ENCODE measurements around the gene FOXP1.
A peak's percentile ranks its signal among the peaks of the same experiment; 100 is the strongest.

FOXP1 gene

DNA sequence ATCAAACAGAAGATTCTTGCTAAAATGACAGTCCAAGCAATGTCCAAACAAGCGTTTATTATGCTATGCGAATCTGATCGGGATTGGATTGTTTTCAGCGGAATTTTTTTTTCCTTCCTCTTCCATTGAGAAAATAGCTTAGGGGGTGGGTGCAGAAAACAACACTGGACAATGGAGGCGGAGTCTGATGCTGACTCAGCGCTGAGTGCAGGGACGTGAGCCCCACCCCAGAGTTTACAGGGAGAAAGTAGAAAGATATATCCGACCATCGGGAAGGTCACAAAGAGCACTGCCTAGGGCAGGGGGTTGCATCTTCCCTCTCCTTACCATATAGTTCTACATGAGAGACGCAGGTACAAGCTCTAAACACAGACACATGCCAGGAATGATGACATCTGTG, 117.0 kb downstream of the FOXP1 start:
- no peaks in the 10 kb centered on the region for H3K27me3 ChIP-seq (ENCODE audit: insufficient read depth, poor library complexity, severe bottlenecking)
- DNase-seq (ENCODE audit: low spot score): peak; percentile 74
- peaks cover 35% of the 10 kb centered on the region for H3K4me1 ChIP-seq (ENCODE audit: insufficient read depth, poor library complexity, severe bottlenecking)
- ATAC-seq (ENCODE audit: low read depth): peak; percentile 89
- TF ChIP-seq, protein P1, sequence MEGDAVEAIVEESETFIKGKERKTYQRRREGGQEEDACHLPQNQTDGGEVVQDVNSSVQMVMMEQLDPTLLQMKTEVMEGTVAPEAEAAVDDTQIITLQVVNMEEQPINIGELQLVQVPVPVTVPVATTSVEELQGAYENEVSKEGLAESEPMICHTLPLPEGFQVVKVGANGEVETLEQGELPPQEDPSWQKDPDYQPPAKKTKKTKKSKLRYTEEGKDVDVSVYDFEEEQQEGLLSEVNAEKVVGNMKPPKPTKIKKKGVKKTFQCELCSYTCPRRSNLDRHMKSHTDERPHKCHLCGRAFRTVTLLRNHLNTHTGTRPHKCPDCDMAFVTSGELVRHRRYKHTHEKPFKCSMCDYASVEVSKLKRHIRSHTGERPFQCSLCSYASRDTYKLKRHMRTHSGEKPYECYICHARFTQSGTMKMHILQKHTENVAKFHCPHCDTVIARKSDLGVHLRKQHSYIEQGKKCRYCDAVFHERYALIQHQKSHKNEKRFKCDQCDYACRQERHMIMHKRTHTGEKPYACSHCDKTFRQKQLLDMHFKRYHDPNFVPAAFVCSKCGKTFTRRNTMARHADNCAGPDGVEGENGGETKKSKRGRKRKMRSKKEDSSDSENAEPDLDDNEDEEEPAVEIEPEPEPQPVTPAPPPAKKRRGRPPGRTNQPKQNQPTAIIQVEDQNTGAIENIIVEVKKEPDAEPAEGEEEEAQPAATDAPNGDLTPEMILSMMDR (IDR thresholded peaks at IDR 0.05; ENCODE audit: poor library complexity, severe bottlenecking): no peak
- no peak overlapping the region for H3K4me3 ChIP-seq (ENCODE audit: severe bottlenecking)
- no peaks in the 10 kb centered on the region for H3K9me3 ChIP-seq (ENCODE audit: severe bottlenecking)
- H3K36me3 ChIP-seq (ENCODE audit: low read depth): no peaks in the 10 kb centered on the region
- H3K27ac ChIP-seq (ENCODE audit: poor library complexity, severe bottlenecking): peak overlapping the region; percentile 54

DNA sequence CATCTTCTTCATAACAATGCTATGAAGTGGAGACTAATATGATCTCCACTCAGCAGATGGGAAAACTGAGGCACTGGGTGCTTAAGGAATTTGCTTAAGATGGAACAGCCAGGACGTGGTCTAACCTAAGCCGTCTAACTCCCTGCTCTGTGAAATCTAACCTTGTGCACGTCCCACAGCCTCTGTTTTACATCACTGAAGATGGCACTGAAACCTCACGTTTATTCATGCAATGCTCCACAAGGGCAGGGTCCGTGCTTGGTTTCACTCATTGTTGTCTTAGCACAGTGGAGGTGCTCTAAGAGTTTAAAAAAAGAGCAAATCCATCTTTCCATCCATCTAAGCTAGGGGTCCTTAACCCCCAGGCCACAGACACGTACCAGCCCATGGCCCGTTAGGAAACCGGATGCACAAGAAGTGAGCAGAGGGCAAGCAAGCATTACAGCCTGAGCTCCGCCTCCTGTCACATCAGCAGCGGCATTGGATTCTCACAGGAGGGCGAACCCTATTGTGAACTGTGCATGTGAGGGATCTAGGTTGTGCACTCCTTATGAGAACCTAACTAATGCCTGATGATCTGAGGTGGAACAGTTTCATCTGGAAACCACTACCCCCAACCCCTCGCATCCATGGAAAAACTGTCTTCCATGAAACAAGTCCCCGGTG, 118.0 kb downstream of the FOXP1 start:
- Histone ChIP-seq H3K27ac (ENCODE audit: poor library complexity, severe bottlenecking) (peak overlapping the region; percentile 54), H3K4me3 (ENCODE audit: severe bottlenecking) (no peak overlapping the region), H3K9me3 (ENCODE audit: severe bottlenecking) (no peaks in the 10 kb centered on the region), H3K27me3 (ENCODE audit: insufficient read depth, poor library complexity, severe bottlenecking) (no peaks in the 10 kb centered on the region), H3K4me1 (ENCODE audit: insufficient read depth, poor library complexity, severe bottlenecking) (peaks cover 39% of the 10 kb centered on the region), H3K36me3 (ENCODE audit: low read depth) (no peaks in the 10 kb centered on the region)
- TF ChIP-seq, protein P1 (IDR thresholded peaks at IDR 0.05; ENCODE audit: poor library complexity, severe bottlenecking): no peak
- no peak for DNase-seq (ENCODE audit: low spot score)
- no peak for ATAC-seq (ENCODE audit: low read depth)

GRCh38 chr3:71464613-71465012, 118.9 kb downstream of the FOXP1 start:
- Histone ChIP-seq H3K4me3 (ENCODE audit: severe bottlenecking) (no peak overlapping the region), H3K27ac (ENCODE audit: poor library complexity, severe bottlenecking) (no peak overlapping the region), H3K27me3 (ENCODE audit: insufficient read depth, poor library complexity, severe bottlenecking) (no peaks in the 10 kb centered on the region), H3K9me3 (ENCODE audit: severe bottlenecking) (no peaks in the 10 kb centered on the region), H3K36me3 (ENCODE audit: low read depth) (no peaks in the 10 kb centered on the region), H3K4me1 (ENCODE audit: insufficient read depth, poor library complexity, severe bottlenecking) (peaks cover 39% of the 10 kb centered on the region)
- ATAC-seq (ENCODE audit: low read depth) (no peak), DNase-seq (ENCODE audit: low spot score) (no peak)
- TF ChIP-seq, protein P1 (IDR thresholded peaks at IDR 0.05; ENCODE audit: poor library complexity, severe bottlenecking): no peak

DNA sequence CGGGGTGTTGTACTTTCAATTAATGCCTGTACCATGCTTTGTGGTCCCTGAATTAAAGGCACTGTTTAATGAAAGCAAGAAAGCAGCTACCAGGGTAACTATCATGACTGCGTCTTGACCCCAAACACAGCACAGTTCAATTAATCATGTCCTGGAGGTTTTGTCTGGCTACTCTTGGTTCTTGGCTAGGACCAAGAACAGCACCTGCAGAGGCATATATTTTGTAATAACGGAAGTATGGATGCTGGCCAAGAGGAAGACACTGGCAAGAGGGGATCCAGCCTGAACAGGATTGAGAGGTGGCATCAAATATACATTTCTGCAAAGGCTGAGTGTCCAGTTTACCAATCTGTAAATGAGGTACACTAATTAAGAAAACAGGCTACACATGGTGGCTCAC, 119.9 kb downstream of the FOXP1 start:
- TF ChIP-seq, protein P1 (IDR thresholded peaks at IDR 0.05; ENCODE audit: poor library complexity, severe bottlenecking): no peak
- no peak overlapping the region for H3K4me3 ChIP-seq (ENCODE audit: severe bottlenecking)
- H3K9me3 ChIP-seq (ENCODE audit: severe bottlenecking): no peaks in the 10 kb centered on the region
- peak overlapping the region; percentile 84 for H3K27ac ChIP-seq (ENCODE audit: poor library complexity, severe bottlenecking)
- no peaks in the 10 kb centered on the region for H3K27me3 ChIP-seq (ENCODE audit: insufficient read depth, poor library complexity, severe bottlenecking)
- DNase-seq (ENCODE audit: low spot score) (no peak), ATAC-seq (ENCODE audit: low read depth) (peak; percentile 18; the same call in 1 of the 3 replicates)
- no peaks in the 10 kb centered on the region for H3K36me3 ChIP-seq (ENCODE audit: low read depth)
- peaks cover 39% of the 10 kb centered on the region for H3K4me1 ChIP-seq (ENCODE audit: insufficient read depth, poor library complexity, severe bottlenecking)

DNA sequence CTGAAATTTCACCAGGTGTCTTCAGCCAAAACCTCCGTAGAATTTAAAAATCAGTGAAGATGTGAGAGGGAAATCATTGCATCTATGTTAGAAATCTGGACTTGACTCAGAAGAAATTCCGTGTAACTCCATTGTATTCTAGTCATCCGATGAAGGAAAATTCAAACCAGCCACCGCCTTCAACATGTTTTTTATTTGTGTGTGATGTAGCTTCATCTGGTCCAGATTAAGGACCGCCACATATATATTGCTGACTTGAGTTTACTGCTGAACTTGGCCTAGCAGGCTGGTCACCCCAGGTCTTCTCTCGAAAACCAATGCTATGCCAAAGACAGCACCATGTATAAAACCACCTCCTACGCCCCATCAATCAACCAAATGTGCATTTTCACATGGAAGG, 120.9 kb downstream of the FOXP1 start:
- TF ChIP-seq, protein P1 (IDR thresholded peaks at IDR 0.05; ENCODE audit: poor library complexity, severe bottlenecking): no peak
- no peak for ATAC-seq (ENCODE audit: low read depth)

More for the DNA sequence above, 120.9 kb downstream of the FOXP1 start:
- Histone ChIP-seq H3K4me1 (ENCODE audit: insufficient read depth, poor library complexity, severe bottlenecking) (peaks cover 39% of the 10 kb centered on the region), H3K36me3 (ENCODE audit: low read depth) (no peaks in the 10 kb centered on the region), H3K27me3 (ENCODE audit: insufficient read depth, poor library complexity, severe bottlenecking) (no peaks in the 10 kb centered on the region), H3K9me3 (ENCODE audit: severe bottlenecking) (no peaks in the 10 kb centered on the region), H3K27ac (ENCODE audit: poor library complexity, severe bottlenecking) (peak overlapping the region; percentile 84), H3K4me3 (ENCODE audit: severe bottlenecking) (no peak overlapping the region)
- no peak for DNase-seq (ENCODE audit: low spot score)
